ENCODE results near the gene APBA1.

- no peak for TF ChIP-seq CTCF (IDR thresholded peaks at IDR 0.05; ENCODE audit: low read depth, low read length)
- TF ChIP-seq MAX (IDR thresholded peaks at IDR 0.05; ENCODE audit: low read depth, low read length), result no peak
Measured at GRCh38 chr9:69542942-69543704, 129.0 kb downstream of the APBA1 start.

All from NB4 (cell line).